Endothelial cell of umbilical vein (primary cell): ENCODE measurements around the gene NRARP. TPM values are rescaled to one million over a fixed set of nuclear protein-coding genes. Genes with fewer than 3 reads are reported as not detected.

Experiments
- BruUV-seq: library from RNA; stranded (reverse); fragments of 400-500 nt; replicated peaks from 2 replicates; lab custom pipeline; 2021; lab: Mats Ljungman, UMichigan
- CTCF ChIA-PET: fragments of 300-600, 350-600 bp; sonication (Branson Sonifier 250); formaldehyde crosslinking; loops from one replicate; lab custom pipeline; 2021; ENCODE audit warnings: antibody characterized with exemption, inconsistent platforms; lab: Charles Lee
- POLR2A ChIA-PET: fragments of 300-600, 350-600 bp; sonication (Branson Sonifier 250); formaldehyde crosslinking; loops from one replicate; lab custom pipeline; 2021; ENCODE audit warnings: antibody characterized with exemption, inconsistent platforms; lab: Charles Lee
- DNase-seq: peaks from one replicate; pipeline ENCODE4 v3.0.0-alpha.2; 2011; ENCODE audit warnings: low read depth, low spot score
- FAIRE-seq: peaks from 2 replicates; lab custom pipeline; 2011; peaks lifted over from hg19 to GRCh38; lab: Jason Lieb, UNC
- H2AFZ ChIP-seq: 2 replicates; pipeline ENCODE4 v1.6.0; 2012; ENCODE audit warnings: low read depth, low read length, control low read depth, inconsistent platforms
- H3K27ac ChIP-seq: 2 replicates; pipeline ENCODE4 v1.5.1; 2011; ENCODE audit warnings: low read depth, mild to moderate bottlenecking, control low read depth, low read length, moderate library complexity; ENCODE audit not compliant: insufficient read depth
- H3K27me3 ChIP-seq, 2 experiments: 2 replicates each; pipeline versions ENCODE4 v1.6.0 to v1.6.1; 2011; ENCODE audit warnings: low read length in 2 of 2, mixed read lengths in 1 of 2; ENCODE audit not compliant: control insufficient read depth in 2 of 2, insufficient read depth in 2 of 2
- H3K36me3 ChIP-seq, 2 experiments: 2 replicates in 1 of 2; 3 replicates in 1 of 2; pipeline ENCODE4 v1.5.1; 2011; ENCODE audit warnings: low read length in 2 of 2, mild to moderate bottlenecking in 1 of 2, moderate library complexity in 1 of 2; ENCODE audit not compliant: control insufficient read depth in 2 of 2, insufficient read depth in 2 of 2; ENCODE audit errors: extremely low read depth in 1 of 2
- H3K4me1 ChIP-seq: 3 replicates; pipeline ENCODE4 v1.5.1; 2011; ENCODE audit warnings: mild to moderate bottlenecking, low read length; ENCODE audit not compliant: control insufficient read depth, insufficient read depth; ENCODE audit errors: extremely low read depth
- H3K4me2 ChIP-seq: 2 replicates; pipeline ENCODE4 v1.6.1; 2011; ENCODE audit warnings: low read length, control low read depth, mixed read lengths; ENCODE audit not compliant: insufficient read depth
- H3K4me3 ChIP-seq, 3 experiments: fragments of 200-600 bp in 1 of 3; sonication (generic), shearing (Covaris generic) in 1 of 3; replicated peaks in 1 of 3; 2 replicates each; pipeline ENCODE4 v1.5.1; 2011 to 2016; ENCODE audit warnings: control low read depth in 3 of 3, low read length in 3 of 3, mild to moderate bottlenecking in 2 of 3, inconsistent platforms in 1 of 3, low read depth in 1 of 3, moderate library complexity in 1 of 3; ENCODE audit not compliant: insufficient read depth in 1 of 3
- H3K79me2 ChIP-seq: 2 replicates; pipeline ENCODE4 v1.6.0; 2012; ENCODE audit warnings: low read length, inconsistent platforms; ENCODE audit not compliant: control insufficient read depth, insufficient read depth
- H3K9ac ChIP-seq: replicated peaks from 2 replicates; pipeline ENCODE3; 2011; ENCODE audit warnings: low read length, control low read depth; ENCODE audit not compliant: insufficient read depth; ENCODE audit errors: extremely low read depth
- H3K9me1 ChIP-seq: replicated peaks from 3 replicates; pipeline ENCODE4 v1.6.0; 2011; ENCODE audit warnings: mild to moderate bottlenecking, low read length; ENCODE audit not compliant: control insufficient read depth, insufficient read depth; ENCODE audit errors: extremely low read depth
- H3K9me3 ChIP-seq: replicated peaks from 2 replicates; pipeline ENCODE4 v1.5.1; 2012; ENCODE audit warnings: low read length, inconsistent platforms; ENCODE audit not compliant: control insufficient read depth, insufficient read depth
- H4K20me1 ChIP-seq: replicated peaks from 2 replicates; pipeline ENCODE3; 2011; ENCODE audit warnings: mild to moderate bottlenecking, low read length; ENCODE audit not compliant: control insufficient read depth, insufficient read depth; ENCODE audit errors: extremely low read depth
- CTCF ChIP-seq, 2 donors: IDR thresholded peaks; 1 replicate in 1 of 2; 2 replicates in 1 of 2; pipeline ENCODE4 v1.5.1; 2011; ENCODE audit warnings: low read length in 2 of 2, mild to moderate bottlenecking in 2 of 2, moderate library complexity in 2 of 2, control low read depth in 1 of 2, inconsistent platforms in 1 of 2, low read depth in 1 of 2; ENCODE audit not compliant: insufficient read depth in 1 of 2; ENCODE audit errors: extremely low read depth in 1 of 2
- EZH2 ChIP-seq: IDR thresholded peaks from 2 replicates; pipeline ENCODE4 v1.6.1; 2012; ENCODE audit warnings: borderline replicate concordance, low read depth, mild to moderate bottlenecking, moderate library complexity, low read length, inconsistent platforms; ENCODE audit not compliant: severe bottlenecking
- FOS ChIP-seq: IDR thresholded peaks from 2 replicates; pipeline ENCODE4 v1.6.1; 2011; ENCODE audit warnings: mild to moderate bottlenecking, low read length, moderate library complexity, borderline replicate concordance; ENCODE audit not compliant: insufficient read depth
- GATA2 ChIP-seq: IDR thresholded peaks from 2 replicates; pipeline ENCODE4 v1.7.0; 2011; ENCODE audit warnings: low read depth, mild to moderate bottlenecking, moderate library complexity, mixed read lengths, low read length; ENCODE audit not compliant: insufficient read length, insufficient read depth
- JUN ChIP-seq: IDR thresholded peaks from 2 replicates; pipeline ENCODE4 v1.6.1; 2011; ENCODE audit warnings: borderline replicate concordance, low read depth; ENCODE audit not compliant: insufficient read length, insufficient read depth
- MAX ChIP-seq: IDR thresholded peaks from 2 replicates; pipeline ENCODE4 v1.6.1; 2011; ENCODE audit not compliant: insufficient read depth, insufficient read length
- MYC ChIP-seq: IDR thresholded peaks from one replicate; pipeline ENCODE4 v1.6.1; 2011; ENCODE audit warnings: mild to moderate bottlenecking, low read depth, low read length
- POLR2A ChIP-seq: IDR thresholded peaks from 2 replicates; pipeline ENCODE4 v1.6.1; 2012; ENCODE audit warnings: low read depth, mild to moderate bottlenecking, control low read depth, low read length
- POLR2AphosphoS5 ChIP-seq: IDR thresholded peaks from 2 replicates; pipeline ENCODE4 v1.6.1; 2012; ENCODE audit warnings: low read depth, mild to moderate bottlenecking, control low read depth, low read length, moderate library complexity; ENCODE audit not compliant: insufficient read depth
- dilution Hi-C: fragments of 300-500 bp; cut with MboI; formaldehyde crosslinking; loops from one replicate; pipeline ENCODE4 v1.15.0; 2019; ENCODE audit warnings: low sequenced_read_pairs; ENCODE audit not compliant: extremely low pct_ligation_motif_present
- intact Hi-C: fragments of 100-400 bp; cut with micrococcal nuclease; formaldehyde crosslinking; loops from one replicate; pipeline ENCODE4 v1.10.0; 2022
- polyA plus RNA-seq, 4 experiments: library from polyadenylated mRNA; depleted of rRNA in 3 of 4; stranded (reverse) in 3 of 4; unstranded in 1 of 4; fragments of >200 nt; gene quantifications; 2 replicates each; pipeline versions ENCODE4 v1.2.1 to v1.2.3, GENCODE V29; 2011 to 2012; ENCODE audit warnings: missing spikeins in 1 of 4
- total RNA-seq: library from RNA; stranded (reverse); gene quantifications from 2 replicates; pipeline ENCODE4 v1.2.3, GENCODE V29; 2021

Gene NRARP
- total and polyA plus RNA-seq, 2 donors (not counting 3 experiments of a cell fraction or from before 2014, with no cell fraction given) = 50.0 to 72.9 TPM

DNA sequence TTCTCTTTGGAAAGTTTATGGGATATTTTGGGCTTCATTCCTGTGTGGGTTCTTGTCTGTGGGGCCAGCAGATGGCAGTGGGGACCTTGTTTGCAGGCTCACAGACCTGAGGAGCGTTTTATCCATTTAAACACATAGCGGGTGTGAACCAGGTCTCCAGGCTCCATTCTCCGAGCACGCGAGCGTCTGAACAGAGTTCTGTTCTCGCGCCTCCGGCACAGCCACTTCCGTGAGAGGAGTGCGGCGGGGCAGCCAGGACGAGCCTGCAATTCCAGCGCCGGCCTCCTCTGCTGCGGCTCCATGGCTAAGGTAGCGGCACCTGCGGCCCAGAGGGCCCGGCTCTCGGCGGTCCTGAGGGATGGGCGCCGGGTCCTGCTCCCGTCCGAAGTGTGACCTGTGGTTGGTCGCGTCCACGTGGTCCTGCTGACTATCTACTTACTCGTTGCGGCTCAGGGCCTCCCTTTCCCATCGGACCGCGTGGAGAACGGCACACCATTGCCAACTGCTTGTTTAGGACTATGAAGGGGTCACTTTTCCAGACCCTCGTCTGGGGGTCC lies 7.3 kb downstream of the NRARP start:
- Histone ChIP-seq H3K4me1 (peaks cover 40% of the 10 kb centered on the region), H3K27me3 (no peaks in the 10 kb centered on the region), H3K9me3 (no peaks in the 10 kb centered on the region), H3K36me3 (no peaks in the 10 kb centered on the region), H4K20me1 (no peaks in the 10 kb centered on the region), H3K27ac (peak overlapping the region; percentile 58), H2AFZ (peak overlapping the region; percentile 15), H3K4me2 (peak overlapping the region; percentile 10), H3K4me3 (peak overlapping the region in 1 of 3 experiments; percentile 20), H3K79me2 (peaks cover 8% of the 10 kb centered on the region), H3K9me1 (no peaks in the 10 kb centered on the region), H3K9ac (peak overlapping the region; percentile 66)
- no TSS peak for BruUV-seq
- FAIRE-seq = no peak
- TF ChIP-seq MYC (no peak), GATA2 (no peak), POLR2AphosphoS5 (no peak), JUN (no peak), MAX (peak; percentile 77), POLR2A (no peak), CTCF (IDR thresholded peaks at IDR 0.05; ENCODE audit: extremely low read depth in 1 of 2, insufficient read depth in 1 of 2, low read depth in 1 of 2, low read length in 2 of 2) (peak; percentile 33 to 34), EZH2 (no peak), FOS (no peak)
- CTCF ChIA-PET = interaction anchor here (0.8 to 2.8 kb wide), 4 partner anchors 7 to 149 kb away, joined by 3 to 20 read pairs (median 9); partner anchors contain the start of genes EXD3, NOXA1 and NRARP
- intact Hi-C loops (loop anchor here (1.0 kb wide), 1 partner anchor 151 kb away; no protein-coding TSS in a partner anchor), dilution Hi-C loops (no loop called here)
- POLR2A ChIA-PET = no interaction called here
- DNase-seq = peak; percentile 66
